Measurements from ENCODE around the gene RALGDS.

DNA sequence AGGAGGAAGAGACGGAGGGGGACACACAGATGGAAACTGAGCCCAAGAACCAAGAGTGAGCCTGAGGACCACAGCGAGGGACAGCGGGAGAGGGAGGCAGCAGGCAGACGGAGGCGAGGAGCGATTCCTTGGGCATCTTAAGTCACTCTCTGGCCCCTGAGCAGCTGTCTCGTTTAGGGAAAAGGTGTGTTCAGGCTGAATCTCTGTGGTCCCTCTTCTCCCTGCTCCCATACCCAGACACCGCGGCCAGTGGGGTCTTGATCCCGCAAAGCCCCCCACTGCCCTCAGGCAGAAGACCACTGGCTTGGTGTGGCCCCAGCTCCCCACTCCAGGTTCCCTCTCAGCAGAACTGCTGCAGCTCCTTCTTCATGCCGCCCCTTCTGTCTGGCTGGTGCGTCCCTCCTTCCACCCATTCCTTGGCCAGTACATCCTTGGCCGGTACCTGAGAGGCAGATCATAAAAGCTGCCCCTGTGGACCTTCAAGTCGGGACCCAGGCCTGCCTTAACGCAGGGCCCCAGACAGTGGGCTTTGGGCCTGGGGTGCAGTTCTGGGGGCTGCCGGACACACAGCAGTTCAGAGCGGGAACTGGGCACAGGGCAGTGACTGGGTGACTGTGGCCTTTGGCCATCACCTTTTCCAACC is 5.8 kb upstream of the RALGDS start:
- TF ChIP-seq, protein P1, sequence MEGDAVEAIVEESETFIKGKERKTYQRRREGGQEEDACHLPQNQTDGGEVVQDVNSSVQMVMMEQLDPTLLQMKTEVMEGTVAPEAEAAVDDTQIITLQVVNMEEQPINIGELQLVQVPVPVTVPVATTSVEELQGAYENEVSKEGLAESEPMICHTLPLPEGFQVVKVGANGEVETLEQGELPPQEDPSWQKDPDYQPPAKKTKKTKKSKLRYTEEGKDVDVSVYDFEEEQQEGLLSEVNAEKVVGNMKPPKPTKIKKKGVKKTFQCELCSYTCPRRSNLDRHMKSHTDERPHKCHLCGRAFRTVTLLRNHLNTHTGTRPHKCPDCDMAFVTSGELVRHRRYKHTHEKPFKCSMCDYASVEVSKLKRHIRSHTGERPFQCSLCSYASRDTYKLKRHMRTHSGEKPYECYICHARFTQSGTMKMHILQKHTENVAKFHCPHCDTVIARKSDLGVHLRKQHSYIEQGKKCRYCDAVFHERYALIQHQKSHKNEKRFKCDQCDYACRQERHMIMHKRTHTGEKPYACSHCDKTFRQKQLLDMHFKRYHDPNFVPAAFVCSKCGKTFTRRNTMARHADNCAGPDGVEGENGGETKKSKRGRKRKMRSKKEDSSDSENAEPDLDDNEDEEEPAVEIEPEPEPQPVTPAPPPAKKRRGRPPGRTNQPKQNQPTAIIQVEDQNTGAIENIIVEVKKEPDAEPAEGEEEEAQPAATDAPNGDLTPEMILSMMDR (IDR thresholded peaks at IDR 0.05) = no peak
- no peak for TF ChIP-seq POLR2A (IDR thresholded peaks at IDR 0.05)
